Activated T-helper 9 cell treated with anti-CD3 and anti-CD28 coated beads, Interleukin-2, amount 50 U/mL, for 16 hours (primary cell): ENCODE data around the gene TTN.

Source experiments
- DNase-seq: peaks from one replicate; pipeline ENCODE4 v3.0.0-alpha.2; 2020; ENCODE audit warnings: low read depth

TTN gene

GRCh38 chr2:178650554-178650953, 156.7 kb downstream of the TTN start:
- DNase-seq, result no peak

GRCh38 chr2:178644919-178645318, 162.3 kb downstream of the TTN start:
- no peak for DNase-seq

GRCh38 chr2:178641498-178641897, 165.7 kb downstream of the TTN start:
- no peak for DNase-seq

- no peak for DNase-seq
Measured at GRCh38 chr2:178635897-178636296, 171.3 kb downstream of the TTN start.

GRCh38 chr2:178632729-178633128, 174.5 kb downstream of the TTN start:
- DNase-seq, result no peak

GRCh38 chr2:178630581-178630980, 176.6 kb downstream of the TTN start:
- no peak for DNase-seq

- no peak for DNase-seq
Measured at GRCh38 chr2:178629463-178629862, 177.8 kb downstream of the TTN start.

GRCh38 chr2:178628605-178629004, 178.6 kb downstream of the TTN start:
- DNase-seq, result no peak

GRCh38 chr2:178627401-178627800, 179.8 kb downstream of the TTN start:
- no peak for DNase-seq

GRCh38 chr2:178615969-178616368, 191.3 kb downstream of the TTN start:
- DNase-seq, result no peak

GRCh38 chr2:178602901-178603300, 204.3 kb downstream of the TTN start:
- DNase-seq, result no peak

GRCh38 chr2:178592655-178593054, 214.6 kb downstream of the TTN start:
- DNase-seq, result no peak

GRCh38 chr2:178589335-178589734, 217.9 kb downstream of the TTN start:
- DNase-seq, result no peak

- DNase-seq, result no peak
Measured at GRCh38 chr2:178584666-178585065, 222.6 kb downstream of the TTN start.

GRCh38 chr2:178579006-178579405, 228.2 kb downstream of the TTN start:
- DNase-seq, result no peak

- DNase-seq, result no peak
Measured at GRCh38 chr2:178574789-178575188, 232.4 kb downstream of the TTN start.

- no peak for DNase-seq
Measured at GRCh38 chr2:178568227-178568626, 239.0 kb downstream of the TTN start.

GRCh38 chr2:178553047-178553446, 254.2 kb downstream of the TTN start:
- DNase-seq, result no peak

- DNase-seq, result no peak
Measured at GRCh38 chr2:178550352-178550751, 256.9 kb downstream of the TTN start.

GRCh38 chr2:178542569-178542968, 264.7 kb downstream of the TTN start:
- no peak for DNase-seq

GRCh38 chr2:178542161-178542560, 265.1 kb downstream of the TTN start:
- DNase-seq, result no peak

- no peak for DNase-seq
Measured at GRCh38 chr2:178536037-178536436, 271.2 kb downstream of the TTN start.

- no peak for DNase-seq
Measured at GRCh38 chr2:178531168-178531567, 276.1 kb downstream of the TTN start.

GRCh38 chr2:178530625-178531142, 276.5 kb downstream of the TTN start:
- DNase-seq, result peak; percentile 3

- no peak for DNase-seq
Measured at GRCh38 chr2:178530131-178530530, 277.1 kb downstream of the TTN start.
